Rectal smooth muscle tissue (tissue), 1 donor: Measurements from ENCODE around the gene CAMTA1.

ENCODE experiments used
- H3K27ac ChIP-seq: one replicate; pipeline ENCODE4 v1.7.0; 2013; ENCODE audit warnings: low read depth, low read length, inconsistent platforms
- H3K27me3 ChIP-seq: one replicate; pipeline ENCODE4 v1.7.0; 2013; ENCODE audit warnings: low read length; ENCODE audit not compliant: control insufficient read depth, insufficient read depth
- H3K36me3 ChIP-seq: one replicate; pipeline ENCODE4 v1.7.0; 2013; ENCODE audit warnings: low read length; ENCODE audit not compliant: control insufficient read depth, insufficient read depth
- H3K4me1 ChIP-seq: one replicate; pipeline ENCODE4 v1.7.0; 2013; ENCODE audit warnings: low read length; ENCODE audit not compliant: control insufficient read depth, insufficient read depth
- H3K4me3 ChIP-seq: one replicate; pipeline ENCODE4 v1.7.0; 2013; ENCODE audit warnings: low read length
- H3K9ac ChIP-seq: one replicate; pipeline ENCODE4 v1.7.0; 2013; ENCODE audit warnings: low read length

Gene CAMTA1

DNA sequence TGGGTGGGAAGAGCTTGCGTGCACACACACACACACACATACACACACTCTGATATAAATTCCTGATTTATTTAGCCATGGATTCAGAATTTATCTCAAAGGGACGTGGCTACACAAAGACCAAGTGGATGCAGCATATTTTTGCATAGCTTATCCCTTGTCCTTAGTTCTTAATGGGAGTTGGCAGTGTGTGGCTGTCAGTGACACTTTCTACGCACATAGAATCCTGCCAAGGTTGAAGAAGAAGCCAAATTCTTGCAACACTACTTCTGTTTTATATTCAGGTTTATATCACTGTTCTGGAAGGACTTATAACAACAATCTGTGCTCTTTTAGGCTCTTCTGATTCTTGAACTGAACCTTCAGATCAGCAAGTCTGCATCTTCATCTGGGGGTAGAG, 292.7 kb downstream of the CAMTA1 start:
- Histone ChIP-seq H3K27me3 (no peaks in the 10 kb centered on the region), H3K9ac (no peak overlapping the region), H3K36me3 (no peaks in the 10 kb centered on the region), H3K4me3 (no peak overlapping the region), H3K27ac (no peak overlapping the region), H3K4me1 (no peaks in the 10 kb centered on the region)

DNA sequence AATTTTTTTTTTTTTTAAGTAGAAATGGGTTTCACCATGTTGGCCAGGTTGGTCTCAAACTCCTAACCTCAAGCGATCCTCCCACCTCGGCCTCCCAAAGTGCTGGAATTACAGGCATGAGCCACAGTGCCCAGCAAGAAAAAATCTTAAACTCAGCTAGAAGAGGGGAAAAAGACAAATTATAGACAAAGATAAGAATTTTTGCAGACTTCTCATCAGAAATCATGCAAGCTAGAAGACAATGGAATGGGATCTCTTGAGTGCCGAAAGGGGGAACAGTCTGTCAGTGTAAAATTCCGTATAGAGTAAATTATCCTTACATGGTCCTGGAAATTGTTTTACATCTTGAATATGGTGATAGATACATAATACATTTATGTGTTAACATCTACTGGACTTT, 294.4 kb downstream of the CAMTA1 start:
- H3K36me3 ChIP-seq: no peaks in the 10 kb centered on the region
- H3K4me3 ChIP-seq: no peak overlapping the region
- H3K9ac ChIP-seq: no peak overlapping the region
- H3K27me3 ChIP-seq: no peaks in the 10 kb centered on the region
- H3K4me1 ChIP-seq: no peaks in the 10 kb centered on the region
- H3K27ac ChIP-seq: no peak overlapping the region

- H3K9ac ChIP-seq: no peak overlapping the region
- no peaks in the 10 kb centered on the region for H3K4me1 ChIP-seq
- no peaks in the 10 kb centered on the region for H3K27me3 ChIP-seq
- no peak overlapping the region for H3K27ac ChIP-seq
- no peaks in the 10 kb centered on the region for H3K36me3 ChIP-seq
- H3K4me3 ChIP-seq: no peak overlapping the region
Measured at GRCh38 chr1:7084232-7084894, 299.1 kb downstream of the CAMTA1 start.

DNA sequence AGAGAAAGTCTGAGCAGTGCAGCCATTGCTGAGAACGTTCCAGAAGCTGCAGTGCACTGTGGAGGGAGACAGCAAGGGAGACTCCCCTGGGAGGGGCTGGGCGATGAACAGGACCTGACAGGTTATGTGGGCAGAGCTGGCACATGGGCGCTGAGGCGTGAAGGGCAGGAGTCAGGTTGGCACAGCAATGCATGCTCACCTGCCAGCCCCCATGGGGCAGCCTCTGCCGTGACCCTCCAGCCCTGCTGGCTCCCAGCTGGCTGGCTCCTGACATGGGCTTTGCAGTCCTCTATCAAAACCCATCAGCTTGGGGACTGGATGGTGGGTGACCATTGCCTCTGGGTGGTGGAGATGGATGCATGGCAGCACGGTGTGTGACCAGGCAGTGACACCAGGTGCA, 300.3 kb downstream of the CAMTA1 start:
- Histone ChIP-seq H3K4me1 (no peaks in the 10 kb centered on the region), H3K27ac (no peak overlapping the region), H3K36me3 (no peaks in the 10 kb centered on the region), H3K9ac (no peak overlapping the region), H3K4me3 (no peak overlapping the region), H3K27me3 (no peaks in the 10 kb centered on the region)

DNA sequence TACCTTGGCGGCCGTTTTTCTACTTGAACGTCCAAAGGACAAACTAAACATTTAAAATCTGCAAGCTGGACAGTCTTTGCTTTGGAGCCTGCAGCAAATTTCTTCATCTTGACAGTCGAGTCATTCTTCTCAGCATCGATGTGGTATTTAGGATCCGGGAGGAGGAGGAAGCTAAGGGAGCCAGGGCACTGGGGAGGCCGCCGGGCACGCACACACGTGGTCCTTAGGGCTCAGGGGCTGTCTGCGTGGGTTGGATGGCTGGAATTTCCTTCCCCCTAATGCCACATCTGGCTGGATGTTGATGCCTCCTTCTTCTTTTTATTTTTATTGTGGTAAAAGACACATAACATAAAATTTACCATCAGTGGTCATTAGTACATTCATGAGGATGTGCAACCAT, 300.9 kb downstream of the CAMTA1 start:
- Histone ChIP-seq H3K36me3 (no peaks in the 10 kb centered on the region), H3K27ac (no peak overlapping the region), H3K4me1 (no peaks in the 10 kb centered on the region), H3K27me3 (no peaks in the 10 kb centered on the region), H3K4me3 (no peak overlapping the region), H3K9ac (no peak overlapping the region)

- H3K27ac ChIP-seq: no peak overlapping the region
- no peak overlapping the region for H3K4me3 ChIP-seq
- no peak overlapping the region for H3K9ac ChIP-seq
- H3K4me1 ChIP-seq: no peaks in the 10 kb centered on the region
- no peaks in the 10 kb centered on the region for H3K27me3 ChIP-seq
- no peaks in the 10 kb centered on the region for H3K36me3 ChIP-seq
Measured at GRCh38 chr1:7087888-7088287, 302.6 kb downstream of the CAMTA1 start.

GRCh38 chr1:7089497-7089896, 304.2 kb downstream of the CAMTA1 start:
- Histone ChIP-seq H3K36me3 (no peaks in the 10 kb centered on the region), H3K9ac (no peak overlapping the region), H3K4me1 (no peaks in the 10 kb centered on the region), H3K27ac (no peak overlapping the region), H3K27me3 (no peaks in the 10 kb centered on the region), H3K4me3 (no peak overlapping the region)

DNA sequence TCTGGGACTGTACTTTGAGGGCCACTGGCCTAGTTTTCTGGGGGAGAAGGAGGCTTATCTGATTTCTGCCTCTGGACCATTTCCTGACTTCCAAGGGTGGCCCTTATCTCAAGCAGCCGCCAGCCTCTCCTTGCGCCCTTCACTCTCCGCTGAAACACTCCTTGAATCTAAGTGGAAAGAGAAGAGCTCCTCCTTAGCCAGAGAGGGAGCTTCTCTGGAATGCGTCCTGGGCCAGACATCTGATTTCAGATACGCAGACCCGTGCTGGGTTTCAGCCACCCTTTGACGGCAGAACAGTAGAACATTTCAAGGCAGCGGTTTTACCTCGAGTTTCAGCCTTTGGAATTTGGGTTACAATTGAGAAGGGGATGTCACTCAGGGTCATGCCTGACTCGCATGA, 308.0 kb downstream of the CAMTA1 start:
- Histone ChIP-seq H3K4me1 (no peaks in the 10 kb centered on the region), H3K27me3 (no peaks in the 10 kb centered on the region), H3K4me3 (no peak overlapping the region)

DNA sequence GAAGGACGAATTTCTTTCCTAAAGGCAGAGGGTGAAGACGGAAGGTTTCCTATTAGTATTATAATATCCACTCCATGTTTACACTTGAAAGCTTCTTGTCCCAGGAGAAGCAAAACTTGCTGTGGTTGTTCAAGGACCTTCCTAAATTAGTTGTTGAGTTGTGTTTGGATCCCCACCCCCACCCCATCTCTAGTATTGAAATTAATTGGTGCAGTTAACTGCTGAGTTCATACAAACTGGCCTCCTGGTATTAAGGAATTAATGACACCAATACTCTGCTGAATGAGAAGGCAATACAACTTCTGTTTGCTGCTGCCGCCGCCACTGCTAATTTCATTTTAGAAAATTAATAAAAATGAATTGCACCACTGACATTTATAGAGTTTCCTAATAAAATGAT, 308.8 kb downstream of the CAMTA1 start:
- H3K36me3 ChIP-seq: no peaks in the 10 kb centered on the region
- no peak overlapping the region for H3K27ac ChIP-seq
- no peak overlapping the region for H3K4me3 ChIP-seq
- no peak overlapping the region for H3K9ac ChIP-seq
- no peaks in the 10 kb centered on the region for H3K4me1 ChIP-seq
- no peaks in the 10 kb centered on the region for H3K27me3 ChIP-seq

More for the DNA sequence above, 308.0 kb downstream of the CAMTA1 start:
- Histone ChIP-seq H3K9ac (no peak overlapping the region), H3K36me3 (no peaks in the 10 kb centered on the region), H3K27ac (no peak overlapping the region)

- no peak overlapping the region for H3K4me3 ChIP-seq
- H3K27me3 ChIP-seq: no peaks in the 10 kb centered on the region
- H3K4me1 ChIP-seq: no peaks in the 10 kb centered on the region
- no peaks in the 10 kb centered on the region for H3K36me3 ChIP-seq
- no peak overlapping the region for H3K27ac ChIP-seq
- no peak overlapping the region for H3K9ac ChIP-seq
Measured at GRCh38 chr1:7094509-7094908, 309.3 kb downstream of the CAMTA1 start.

DNA sequence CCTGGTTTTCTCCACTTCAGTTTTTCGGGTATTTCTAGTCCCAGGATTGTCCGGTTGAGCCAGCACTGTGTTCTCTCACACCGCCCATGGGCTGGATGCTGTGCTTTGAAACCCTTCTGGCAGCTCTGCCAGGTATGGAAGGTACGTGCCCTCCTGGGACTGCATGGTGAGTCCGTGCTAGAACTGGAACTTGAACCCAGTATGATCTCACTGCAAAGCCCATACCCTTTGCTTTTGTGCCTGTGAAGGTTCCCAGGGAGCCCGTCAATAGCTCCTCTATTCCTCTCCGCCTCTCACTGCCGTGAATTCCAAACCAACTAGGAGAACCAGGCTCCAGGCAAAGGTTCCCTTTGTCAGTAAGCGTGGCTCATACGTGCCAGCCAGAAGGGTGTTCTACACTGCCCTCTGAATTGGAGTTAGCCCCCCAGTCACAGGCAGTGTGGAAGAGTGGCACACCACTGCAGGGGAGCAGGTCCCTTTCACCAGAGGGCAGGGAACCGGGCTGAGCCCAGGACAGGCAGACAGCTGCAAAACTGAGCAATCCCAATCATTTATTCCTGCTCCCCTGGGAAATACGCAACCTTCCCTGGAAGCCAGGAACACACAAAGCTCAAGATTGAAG, 310.2 kb downstream of the CAMTA1 start:
- H3K9ac ChIP-seq: no peak overlapping the region
- no peak overlapping the region for H3K4me3 ChIP-seq
- H3K27me3 ChIP-seq: peaks cover 4% of the 10 kb centered on the region
- no peaks in the 10 kb centered on the region for H3K36me3 ChIP-seq
- H3K4me1 ChIP-seq: no peaks in the 10 kb centered on the region
- no peak overlapping the region for H3K27ac ChIP-seq

DNA sequence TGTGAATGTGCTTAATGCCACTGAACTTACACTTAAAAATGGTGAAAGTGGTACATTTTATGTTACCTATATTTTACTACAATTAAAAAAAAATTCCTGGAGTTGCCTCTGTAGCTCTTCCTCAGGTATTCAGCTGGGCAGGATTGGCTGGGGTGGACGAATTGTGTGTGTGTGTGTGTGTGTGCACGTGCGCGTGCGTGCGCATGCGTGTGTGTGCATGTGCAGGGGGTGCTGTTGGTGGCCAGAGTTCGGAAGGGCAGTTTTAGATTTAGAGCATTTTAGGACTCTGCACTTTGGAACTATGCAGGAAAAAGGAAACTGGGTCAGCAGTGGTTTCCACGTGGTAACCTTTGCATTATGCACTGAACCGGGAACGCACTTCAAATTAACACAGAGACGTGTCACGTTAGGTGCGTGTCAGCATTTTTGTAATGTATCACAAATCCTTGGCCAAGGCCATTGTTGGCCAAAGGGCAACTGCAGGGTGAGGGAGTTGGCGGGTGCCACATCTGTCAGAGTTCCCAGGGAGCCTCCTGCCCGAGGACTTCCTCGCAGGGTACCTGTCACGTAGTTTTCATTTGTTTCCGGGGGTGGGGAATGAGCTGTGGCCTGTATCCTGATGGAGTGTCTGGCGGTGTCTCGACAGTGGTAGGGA, 312.8 kb downstream of the CAMTA1 start:
- Histone ChIP-seq H3K27ac (no peak overlapping the region), H3K9ac (no peak overlapping the region), H3K36me3 (no peaks in the 10 kb centered on the region), H3K4me1 (no peaks in the 10 kb centered on the region), H3K27me3 (peaks cover 4% of the 10 kb centered on the region), H3K4me3 (no peak overlapping the region)

GRCh38 chr1:7098641-7099040, 313.4 kb downstream of the CAMTA1 start:
- no peak overlapping the region for H3K4me3 ChIP-seq
- H3K36me3 ChIP-seq: no peaks in the 10 kb centered on the region
- H3K4me1 ChIP-seq: no peaks in the 10 kb centered on the region
- peaks cover 4% of the 10 kb centered on the region for H3K27me3 ChIP-seq
- no peak overlapping the region for H3K9ac ChIP-seq
- no peak overlapping the region for H3K27ac ChIP-seq
